K562 (cell line): Measurements from ENCODE around the gene HSBP1L1. TPM values are rescaled to one million over a fixed set of nuclear protein-coding genes. Genes with fewer than 3 reads are reported as not detected.

Experiments
- ADNP ChIP-seq: fragments of 200-800 bp; sonication (Bioruptor generic); IDR thresholded peaks from 2 replicates; pipeline ENCODE4 v1.6.1; 2016; ENCODE audit warnings: missing genetic modification characterization, missing compliant biosample characterization
- ARID1B ChIP-seq: fragments of 450-650 bp; IDR thresholded peaks from 2 replicates; pipeline ENCODE4 v1.6.1; 2016; ENCODE audit warnings: antibody characterized with exemption, mild to moderate bottlenecking, inconsistent platforms
- FOXA3 ChIP-seq, 2 experiments: fragments of 450-650 bp in 1 of 2; sonication (generic) in 1 of 2; formaldehyde crosslinking; IDR thresholded peaks in 1 of 2; conservative IDR thresholded peaks in 1 of 2; 2 replicates each; pipeline versions ENCODE4 v1.4.0 to v1.8.0; 2020 to 2022; ENCODE audit warnings: mild to moderate bottlenecking in 2 of 2, missing genetic modification reagents in 1 of 2
- GATAD2B ChIP-seq: fragments of 450-650 bp; IDR thresholded peaks from 2 replicates; pipeline ENCODE4 v1.6.1; 2017; ENCODE audit warnings: mild to moderate bottlenecking, borderline replicate concordance
- ILF3 ChIP-seq: fragments of 450-650 bp; IDR thresholded peaks from 2 replicates; pipeline ENCODE4 v1.6.1; 2018; ENCODE audit warnings: antibody characterized with exemption, mild to moderate bottlenecking, moderate library complexity, borderline replicate concordance
- PHB2 ChIP-seq: fragments of 450-650 bp; IDR thresholded peaks from 2 replicates; pipeline ENCODE4 v1.6.1; 2017; ENCODE audit warnings: low read depth
- POLR2H ChIP-seq: IDR thresholded peaks from 2 replicates; pipeline ENCODE4 v1.6.1; 2016; ENCODE audit warnings: missing genetic modification characterization, low read depth, mild to moderate bottlenecking, control low read depth, missing compliant biosample characterization, moderate library complexity
- TAF1 ChIP-seq: IDR thresholded peaks from 2 replicates; pipeline ENCODE4 v1.6.1; 2011; ENCODE audit warnings: mild to moderate bottlenecking, low read length, moderate library complexity; ENCODE audit not compliant: insufficient read depth, control insufficient read depth, severe bottlenecking; ENCODE audit errors: extremely low read depth
- TAL1 ChIP-seq: fragments of 450-650 bp; IDR thresholded peaks from 2 replicates; pipeline ENCODE4 v1.6.1; 2016; ENCODE audit warnings: mild to moderate bottlenecking
- TEAD4 ChIP-seq, 2 experiments: sonication (generic) in 1 of 2; formaldehyde crosslinking in 1 of 2; IDR thresholded peaks; 2 replicates each; pipeline versions ENCODE4 v1.6.1 to v1.8.0; 2012 to 2022; ENCODE audit warnings: borderline replicate concordance in 1 of 2, inconsistent platforms in 1 of 2, low read length in 1 of 2, mild to moderate bottlenecking in 1 of 2, missing genetic modification reagents in 1 of 2
- ZNF133 ChIP-seq: fragments of 250-450 bp; sonication (Bioruptor Pico); IDR thresholded peaks from 2 replicates; pipeline ENCODE4 v1.4.0; 2020; ENCODE audit warnings: mild to moderate bottlenecking
- ZNF175 ChIP-seq: fragments of 200-800 bp; sonication (Bioruptor generic); IDR thresholded peaks from 2 replicates; pipeline ENCODE4 v1.6.1; 2016; ENCODE audit warnings: low read depth, mild to moderate bottlenecking, missing genetic modification characterization, missing compliant biosample characterization
- ZNF23 ChIP-seq: fragments of 250-450 bp; sonication (Bioruptor Pico); IDR thresholded peaks from 2 replicates; pipeline ENCODE4 v1.4.0; 2020; ENCODE audit warnings: mild to moderate bottlenecking
- polyA plus RNA-seq, 8 experiments: library from polyadenylated mRNA; depleted of rRNA in 4 of 8; stranded (reverse) in 5 of 8; unstranded in 3 of 8; fragments of >200 nt; fragmentation: Nextera tagmentation in 2 of 8; fragmentation: Illumina TruSeq in 1 of 8; extraction: Ambion mirVana in 2 of 8; extraction: Trizol in 1 of 8; gene quantifications; 2 replicates each; pipeline versions ENCODE4 v1.2.1 to v1.2.3, GENCODE V29; 2011 to 2014; ENCODE audit warnings: inconsistent platforms in 1 of 8, missing spikeins in 1 of 8
- total RNA-seq, 7 experiments: library from RNA; depleted of rRNA in 6 of 7; stranded (reverse); fragments of >200 nt in 6 of 7; fragmentation: Illumina TruSeq in 2 of 7; extraction: Trizol in 2 of 7; gene quantifications; 2 replicates each; pipeline versions ENCODE4 v1.2.1 to v1.2.3, GENCODE V29; 2011 to 2021; ENCODE audit warnings: low replicate concordance in 1 of 7
- TF ChIP-seq, protein P1 (sequence below): fragments of 250-450 bp; sonication (Bioruptor Pico); IDR thresholded peaks from 2 replicates; pipeline ENCODE4 v1.8.0; 2022; ENCODE audit warnings: moderate library complexity, mild to moderate bottlenecking, inconsistent platforms
- TF ChIP-seq, protein P2 (sequence below), 2 experiments: fragments of 200-800 bp in 1 of 2; sonication (Bioruptor generic) in 1 of 2; sonication (generic) in 1 of 2; formaldehyde crosslinking in 1 of 2; IDR thresholded peaks in 1 of 2; conservative IDR thresholded peaks in 1 of 2; 2 replicates each; pipeline versions ENCODE4 v1.5.0 to v1.6.1; 2016 to 2020; ENCODE audit warnings: missing compliant biosample characterization in 1 of 2, missing genetic modification characterization in 1 of 2, missing genetic modification reagents in 1 of 2
- TF ChIP-seq, protein P3 (sequence below): fragments of 450-650 bp; IDR thresholded peaks from 2 replicates; pipeline ENCODE4 v1.6.1; 2016; ENCODE audit warnings: mild to moderate bottlenecking
- TF ChIP-seq, protein P4 (sequence below): fragments of 250-450 bp; sonication (Bioruptor Pico); IDR thresholded peaks from 2 replicates; pipeline ENCODE4 v1.5.0; 2021; ENCODE audit warnings: mild to moderate bottlenecking, borderline replicate concordance
- TF ChIP-seq, protein P5 (sequence below): sonication (generic); formaldehyde crosslinking; IDR thresholded peaks from 2 replicates; pipeline ENCODE4 v1.8.0; 2022; ENCODE audit warnings: mild to moderate bottlenecking, low read depth, missing genetic modification reagents

The HSBP1L1 gene
- total and polyA plus RNA-seq, 9 of the 15 experiments (the other 6 are each of a cell fraction or from before 2014, with no cell fraction given) = 0.24 to 0.36 TPM; not detected in 7

DNA sequence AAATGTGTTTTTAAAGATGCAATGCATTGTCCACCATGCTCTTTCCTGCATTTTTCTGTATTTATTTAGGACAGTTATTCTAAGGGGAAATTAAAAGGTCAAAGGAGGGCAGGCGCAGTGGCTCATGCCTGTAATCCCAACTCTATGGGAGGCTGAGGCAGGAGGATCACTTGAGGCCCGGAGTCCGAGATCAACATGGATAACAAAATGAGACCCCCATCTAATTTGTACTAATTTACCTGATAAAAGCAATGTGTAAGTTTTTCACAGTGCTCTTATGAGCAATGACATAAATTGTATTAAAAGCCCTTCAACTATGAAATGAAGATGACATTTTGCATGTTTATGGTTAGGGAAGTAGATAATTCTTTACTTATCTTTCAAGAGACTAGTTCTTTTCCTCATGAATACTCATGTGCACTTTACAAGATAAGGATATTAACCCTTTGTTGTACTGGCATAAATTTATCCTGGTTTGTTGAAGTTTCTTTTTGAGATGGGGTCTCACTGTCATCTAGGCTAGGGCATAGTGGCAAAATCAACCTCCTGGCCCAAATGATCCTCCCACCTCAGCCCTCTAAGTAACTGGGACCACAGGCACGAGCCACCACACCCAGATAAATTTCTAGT is 9.7 kb downstream of the HSBP1L1 start (continued):
- TF ChIP-seq POLR2H (tag) (no peak), TAL1 (peak; percentile 13; the same call in 1 of the 2 replicates), TEAD4 (IDR thresholded peaks at IDR 0.05; ENCODE audit: low read length) (peak; percentile 25; the same call in 1 of the 2 replicates), TEAD4 (CRISPR knock-in tag; IDR thresholded peaks at IDR 0.05; ENCODE audit: borderline replicate concordance) (no peak), ILF3 (no peak), GATAD2B (no peak), ARID1B (0 out of 2 replicates have a peak, but pooled peaks have one; percentile 8), PHB2 (no peak), ZNF23 (CRISPR knock-in tag) (no peak), TAF1 (no peak), ZNF133 (CRISPR knock-in tag) (no peak), ZNF175 (no peak), ADNP (tag) (peak; percentile 55; the same call in 1 of the 2 replicates), FOXA3 (CRISPR knock-in tag; conservative IDR thresholded peaks at IDR 0.05 in 1 of 2, IDR thresholded peaks at IDR 0.05 in 1 of 2) (no peak)
- TF ChIP-seq, protein P1, sequence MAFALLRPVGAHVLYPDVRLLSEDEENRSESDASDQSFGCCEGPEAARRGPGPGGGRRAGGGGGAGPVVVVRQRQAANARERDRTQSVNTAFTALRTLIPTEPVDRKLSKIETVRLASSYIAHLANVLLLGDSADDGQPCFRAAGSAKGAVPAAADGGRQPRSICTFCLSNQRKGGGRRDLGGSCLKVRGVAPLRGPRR (CRISPR knock-in tag) = no peak
- TF ChIP-seq, protein P2, sequence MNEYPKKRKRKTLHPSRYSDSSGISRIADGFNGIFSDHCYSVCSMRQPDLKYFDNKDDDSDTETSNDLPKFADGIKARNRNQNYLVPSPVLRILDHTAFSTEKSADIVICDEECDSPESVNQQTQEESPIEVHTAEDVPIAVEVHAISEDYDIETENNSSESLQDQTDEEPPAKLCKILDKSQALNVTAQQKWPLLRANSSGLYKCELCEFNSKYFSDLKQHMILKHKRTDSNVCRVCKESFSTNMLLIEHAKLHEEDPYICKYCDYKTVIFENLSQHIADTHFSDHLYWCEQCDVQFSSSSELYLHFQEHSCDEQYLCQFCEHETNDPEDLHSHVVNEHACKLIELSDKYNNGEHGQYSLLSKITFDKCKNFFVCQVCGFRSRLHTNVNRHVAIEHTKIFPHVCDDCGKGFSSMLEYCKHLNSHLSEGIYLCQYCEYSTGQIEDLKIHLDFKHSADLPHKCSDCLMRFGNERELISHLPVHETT (CRISPR knock-in tag; conservative IDR thresholded peaks at IDR 0.05 in 1 of 2, IDR thresholded peaks at IDR 0.05 in 1 of 2) = no peak
- TF ChIP-seq, protein P3, sequence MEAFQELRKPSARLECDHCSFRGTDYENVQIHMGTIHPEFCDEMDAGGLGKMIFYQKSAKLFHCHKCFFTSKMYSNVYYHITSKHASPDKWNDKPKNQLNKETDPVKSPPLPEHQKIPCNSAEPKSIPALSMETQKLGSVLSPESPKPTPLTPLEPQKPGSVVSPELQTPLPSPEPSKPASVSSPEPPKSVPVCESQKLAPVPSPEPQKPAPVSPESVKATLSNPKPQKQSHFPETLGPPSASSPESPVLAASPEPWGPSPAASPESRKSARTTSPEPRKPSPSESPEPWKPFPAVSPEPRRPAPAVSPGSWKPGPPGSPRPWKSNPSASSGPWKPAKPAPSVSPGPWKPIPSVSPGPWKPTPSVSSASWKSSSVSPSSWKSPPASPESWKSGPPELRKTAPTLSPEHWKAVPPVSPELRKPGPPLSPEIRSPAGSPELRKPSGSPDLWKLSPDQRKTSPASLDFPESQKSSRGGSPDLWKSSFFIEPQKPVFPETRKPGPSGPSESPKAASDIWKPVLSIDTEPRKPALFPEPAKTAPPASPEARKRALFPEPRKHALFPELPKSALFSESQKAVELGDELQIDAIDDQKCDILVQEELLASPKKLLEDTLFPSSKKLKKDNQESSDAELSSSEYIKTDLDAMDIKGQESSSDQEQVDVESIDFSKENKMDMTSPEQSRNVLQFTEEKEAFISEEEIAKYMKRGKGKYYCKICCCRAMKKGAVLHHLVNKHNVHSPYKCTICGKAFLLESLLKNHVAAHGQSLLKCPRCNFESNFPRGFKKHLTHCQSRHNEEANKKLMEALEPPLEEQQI = no peak
- TF ChIP-seq, protein P4, sequence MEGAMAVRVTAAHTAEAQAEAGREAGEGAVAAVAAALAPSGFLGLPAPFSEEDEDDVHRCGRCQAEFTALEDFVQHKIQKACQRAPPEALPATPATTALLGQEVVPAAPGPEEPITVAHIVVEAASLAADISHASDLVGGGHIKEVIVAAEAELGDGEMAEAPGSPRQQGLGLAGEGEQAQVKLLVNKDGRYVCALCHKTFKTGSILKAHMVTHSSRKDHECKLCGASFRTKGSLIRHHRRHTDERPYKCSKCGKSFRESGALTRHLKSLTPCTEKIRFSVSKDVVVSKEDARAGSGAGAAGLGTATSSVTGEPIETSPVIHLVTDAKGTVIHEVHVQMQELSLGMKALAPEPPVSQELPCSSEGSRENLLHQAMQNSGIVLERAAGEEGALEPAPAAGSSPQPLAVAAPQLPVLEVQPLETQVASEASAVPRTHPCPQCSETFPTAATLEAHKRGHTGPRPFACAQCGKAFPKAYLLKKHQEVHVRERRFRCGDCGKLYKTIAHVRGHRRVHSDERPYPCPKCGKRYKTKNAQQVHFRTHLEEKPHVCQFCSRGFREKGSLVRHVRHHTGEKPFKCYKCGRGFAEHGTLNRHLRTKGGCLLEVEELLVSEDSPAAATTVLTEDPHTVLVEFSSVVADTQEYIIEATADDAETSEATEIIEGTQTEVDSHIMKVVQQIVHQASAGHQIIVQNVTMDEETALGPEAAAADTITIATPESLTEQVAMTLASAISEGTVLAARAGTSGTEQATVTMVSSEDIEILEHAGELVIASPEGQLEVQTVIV = no peak
- TF ChIP-seq, protein P5, sequence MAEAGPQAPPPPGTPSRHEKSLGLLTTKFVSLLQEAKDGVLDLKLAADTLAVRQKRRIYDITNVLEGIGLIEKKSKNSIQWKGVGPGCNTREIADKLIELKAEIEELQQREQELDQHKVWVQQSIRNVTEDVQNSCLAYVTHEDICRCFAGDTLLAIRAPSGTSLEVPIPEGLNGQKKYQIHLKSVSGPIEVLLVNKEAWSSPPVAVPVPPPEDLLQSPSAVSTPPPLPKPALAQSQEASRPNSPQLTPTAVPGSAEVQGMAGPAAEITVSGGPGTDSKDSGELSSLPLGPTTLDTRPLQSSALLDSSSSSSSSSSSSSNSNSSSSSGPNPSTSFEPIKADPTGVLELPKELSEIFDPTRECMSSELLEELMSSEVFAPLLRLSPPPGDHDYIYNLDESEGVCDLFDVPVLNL (CRISPR knock-in tag) = no peak
